Stimulated activated naive CD8-positive, alpha-beta T cell treated with anti-CD3 and anti-CD28 coated beads, Interleukin-15, Interleukin-2, amounts not matched to agents 100 U/mL and 50 U/mL, for 24 hours (primary cell): ENCODE data around the gene ZBTB18.

Experiments used
- ATAC-seq: fragments of 150-1000 bp; cut with Tn5 transposase; one replicate; pipeline ENCODE4 v1.10.0; 2021
- DNase-seq: peaks from one replicate; pipeline ENCODE4 v3.0.0; 2021

Gene ZBTB18

DNA sequence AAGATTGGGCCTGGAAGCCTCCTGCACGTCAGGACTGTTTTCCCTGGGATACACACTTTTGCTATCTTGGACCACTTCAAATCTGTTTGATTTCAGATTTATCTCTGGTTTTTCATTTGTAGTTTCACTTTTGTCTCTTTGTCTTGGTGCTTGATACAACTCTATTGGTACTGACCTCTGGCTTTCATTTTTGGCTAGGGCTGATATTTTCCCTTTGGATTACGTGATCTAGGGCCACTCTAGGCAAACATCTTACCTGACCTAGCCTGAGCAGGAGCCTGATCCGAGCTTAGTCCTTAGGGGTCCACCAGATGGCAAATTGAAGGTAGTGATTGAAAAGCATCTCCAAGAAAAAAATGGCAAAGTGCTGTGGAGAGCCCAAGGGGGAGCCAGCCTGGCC is 39.6 kb downstream of the ZBTB18 start:
- ATAC-seq (no peak), DNase-seq (no peak)

DNA sequence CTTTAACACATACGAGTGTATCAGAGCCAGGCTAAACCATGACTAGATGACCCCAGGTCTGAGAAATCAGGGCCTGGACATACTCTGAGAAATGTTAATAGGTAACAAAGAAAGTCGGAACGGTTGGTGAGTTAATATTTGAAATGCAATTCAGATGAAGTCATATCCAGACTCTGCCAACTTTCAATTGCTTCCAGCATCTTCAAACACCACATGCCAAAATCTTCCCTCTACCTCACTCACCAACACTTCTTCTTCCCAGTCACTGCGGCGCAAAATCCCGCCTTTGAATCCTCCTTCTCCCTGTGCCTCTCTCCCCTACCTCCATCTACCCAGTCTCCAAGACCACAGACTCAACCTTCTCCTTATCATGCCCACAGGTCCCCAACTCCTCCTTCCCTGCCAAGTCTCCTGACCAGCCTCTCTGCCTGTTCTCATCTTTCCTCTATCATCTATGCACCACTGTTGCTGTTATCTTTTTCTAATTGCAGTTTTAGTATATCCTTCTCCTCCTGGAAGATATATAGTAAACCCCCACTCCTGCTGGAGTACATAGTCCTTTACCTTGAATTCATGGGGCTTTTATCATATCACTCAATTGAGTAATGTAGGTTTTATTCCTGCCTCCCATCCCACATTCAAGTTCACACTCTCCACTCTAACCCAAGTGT is 41.3 kb downstream of the ZBTB18 start:
- ATAC-seq (no peak), DNase-seq (no peak)

DNA sequence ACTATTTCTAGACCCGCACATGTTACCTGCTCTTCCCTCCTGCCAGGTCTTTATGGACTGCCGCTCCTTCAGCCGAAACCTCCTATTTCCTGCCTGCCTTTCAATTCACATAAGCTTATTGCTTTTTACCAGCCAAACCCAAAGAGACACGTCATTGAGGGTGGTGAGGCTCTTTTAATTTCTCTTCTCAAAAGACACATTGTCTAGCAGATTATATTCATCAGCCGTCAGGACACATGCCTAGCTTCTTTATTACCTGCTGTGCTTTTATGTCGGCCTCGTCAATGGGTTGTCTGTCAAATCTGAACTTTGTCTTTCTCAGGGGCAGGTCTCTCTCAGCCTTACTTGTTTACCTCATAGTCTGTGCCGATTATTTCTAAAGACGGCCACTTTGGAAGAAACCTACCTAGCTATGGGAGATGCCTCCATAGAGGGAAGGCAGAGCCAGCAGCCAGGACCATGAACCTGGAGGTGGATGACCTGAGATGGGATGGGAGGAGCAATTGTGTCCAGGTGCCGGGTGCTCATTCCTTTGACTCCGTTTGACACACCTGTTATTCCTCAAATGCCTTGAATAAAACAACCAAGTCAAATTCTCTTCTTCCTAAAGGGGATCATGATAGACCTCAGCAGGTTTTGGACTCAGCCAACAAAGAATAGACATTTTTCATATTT is 42.0 kb downstream of the ZBTB18 start:
- ATAC-seq (no peak), DNase-seq (no peak)

DNA sequence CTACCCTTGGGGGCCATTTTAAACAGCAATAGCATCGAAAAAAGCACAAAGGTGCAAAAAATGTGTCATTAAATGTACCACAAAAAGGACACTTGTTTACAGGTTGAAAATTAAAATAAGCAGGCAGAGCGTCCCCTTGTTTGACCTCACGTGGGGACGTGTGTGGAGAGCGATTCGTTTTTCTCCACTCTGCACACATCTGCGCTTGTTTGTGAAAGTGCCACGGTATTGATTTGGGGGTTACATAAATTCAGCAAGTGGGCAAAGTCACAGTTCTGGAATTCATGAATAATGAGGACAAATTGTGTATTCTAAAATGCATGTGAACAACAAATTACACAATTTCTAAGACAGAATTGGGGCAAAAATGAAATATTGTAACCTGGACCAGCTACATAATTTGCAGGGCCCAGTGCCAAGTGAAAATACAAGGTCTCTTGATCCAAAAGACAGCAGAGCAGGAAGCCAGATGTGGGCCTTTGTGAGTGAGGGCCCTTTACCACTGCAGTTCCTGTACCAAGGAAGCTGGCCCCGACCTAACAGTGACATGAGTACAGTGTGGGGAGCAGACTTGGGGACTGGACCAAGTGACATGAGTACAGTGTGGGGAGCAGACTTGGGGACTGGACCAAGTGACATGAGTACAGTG is 43.9 kb downstream of the ZBTB18 start:
- ATAC-seq: no peak
- DNase-seq: no peak

DNA sequence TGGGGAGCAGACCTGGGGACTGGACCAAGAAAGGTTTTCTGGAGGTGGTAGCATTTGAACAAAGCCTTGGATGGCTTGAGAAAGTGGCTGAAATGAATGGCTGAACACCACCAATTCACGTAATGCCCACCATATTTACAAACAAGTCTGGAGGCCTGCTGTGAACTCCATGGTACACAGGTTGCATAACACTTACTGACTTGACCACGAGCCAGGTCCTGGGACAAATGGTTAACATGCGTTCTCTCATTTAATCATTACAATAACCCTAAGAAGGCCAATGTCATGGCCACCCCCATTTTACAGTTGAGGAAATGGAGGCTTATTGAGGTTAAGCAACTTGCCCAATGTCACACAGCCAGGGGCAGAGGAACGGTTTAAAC is 44.4 kb downstream of the ZBTB18 start:
- ATAC-seq: no peak
- no peak for DNase-seq

DNA sequence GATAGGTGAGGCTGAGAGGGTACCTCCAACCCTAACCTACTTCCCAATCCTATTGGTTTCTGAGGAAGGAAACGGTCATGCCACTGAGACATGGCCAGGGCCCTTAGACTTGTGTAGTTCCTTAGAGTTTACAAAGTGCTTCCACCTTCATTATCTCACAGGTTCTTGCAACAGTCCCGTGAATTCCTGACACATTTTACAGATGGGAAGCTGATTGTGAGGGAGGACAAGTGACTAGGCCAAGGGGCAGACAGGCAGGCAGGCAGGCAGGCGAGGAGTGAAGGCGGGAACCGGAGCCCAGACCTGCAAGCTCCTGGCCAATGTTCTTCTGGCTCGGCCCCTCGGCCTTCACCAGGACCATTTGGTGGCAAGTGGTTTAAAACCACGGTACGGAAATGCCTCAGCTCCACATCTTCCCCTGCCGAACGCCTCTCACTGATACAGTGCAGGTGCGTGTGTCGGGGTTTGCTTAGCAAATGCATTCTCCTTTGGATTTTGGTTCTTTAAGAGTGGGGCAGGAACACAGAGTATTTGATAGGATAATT is 45.1 kb downstream of the ZBTB18 start:
- DNase-seq (no peak), ATAC-seq (no peak)

DNA sequence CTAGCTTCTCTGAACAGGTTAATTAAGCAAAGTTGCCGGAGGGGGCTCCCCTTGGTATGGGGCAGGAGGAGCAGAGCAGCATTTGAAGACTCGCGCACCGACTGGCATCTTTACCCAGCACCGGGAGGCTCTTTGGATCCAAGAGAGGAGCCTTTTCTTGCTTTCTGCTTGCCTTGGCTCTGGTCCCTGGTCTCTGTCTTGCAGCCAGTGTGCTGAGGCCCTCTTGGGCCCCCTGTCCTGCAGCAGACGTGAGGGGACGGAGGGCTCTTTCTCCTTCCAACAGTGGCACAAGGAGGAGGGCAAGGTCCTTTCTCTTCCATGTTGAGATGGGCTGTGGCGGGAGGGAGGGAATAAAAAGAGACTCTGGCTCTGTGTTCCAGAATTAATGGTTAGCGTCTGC is 45.6 kb downstream of the ZBTB18 start:
- no peak for DNase-seq
- no peak for ATAC-seq

DNA sequence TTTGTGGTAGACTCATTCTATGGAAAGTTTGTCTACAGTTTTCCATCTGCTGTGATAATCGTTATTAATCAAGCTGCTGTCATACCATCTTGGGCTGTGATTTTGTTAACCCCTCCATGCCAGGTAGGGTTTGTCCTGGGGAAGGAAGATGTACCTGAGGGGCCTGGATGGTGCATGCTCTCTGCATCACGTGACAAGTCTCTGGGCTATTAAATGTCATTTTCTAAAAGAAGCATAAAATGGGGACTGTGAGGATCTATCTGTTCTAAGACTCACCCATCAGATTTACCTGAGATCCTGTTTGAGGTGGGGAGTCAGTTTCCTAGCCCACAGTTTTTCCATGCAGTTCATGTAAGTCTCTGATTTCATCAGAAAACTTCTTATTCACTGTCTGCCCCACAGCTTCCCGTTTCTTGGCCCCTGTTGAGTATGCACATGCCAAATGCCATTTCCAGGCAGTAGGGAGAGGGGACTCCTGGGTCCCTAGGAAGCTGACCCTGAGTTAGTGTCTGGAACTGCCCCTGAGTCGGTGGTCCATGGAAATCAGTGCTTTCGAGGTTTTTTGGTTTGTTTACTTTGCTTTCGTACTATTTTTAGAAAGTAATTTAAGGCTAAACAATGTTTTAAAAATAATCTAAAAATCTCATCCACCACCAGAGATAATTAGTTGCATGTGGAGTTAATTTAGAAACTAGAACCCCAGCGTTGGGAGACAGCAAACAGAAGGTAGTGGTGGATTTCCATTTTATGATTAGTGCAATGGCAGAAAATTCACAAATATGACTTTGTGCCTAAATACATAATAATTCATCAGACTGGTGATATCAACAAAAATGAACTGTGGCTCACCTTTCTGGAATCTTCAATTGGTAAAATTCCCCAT is 46.7 kb downstream of the ZBTB18 start:
- no peak for DNase-seq
- no peak for ATAC-seq

DNA sequence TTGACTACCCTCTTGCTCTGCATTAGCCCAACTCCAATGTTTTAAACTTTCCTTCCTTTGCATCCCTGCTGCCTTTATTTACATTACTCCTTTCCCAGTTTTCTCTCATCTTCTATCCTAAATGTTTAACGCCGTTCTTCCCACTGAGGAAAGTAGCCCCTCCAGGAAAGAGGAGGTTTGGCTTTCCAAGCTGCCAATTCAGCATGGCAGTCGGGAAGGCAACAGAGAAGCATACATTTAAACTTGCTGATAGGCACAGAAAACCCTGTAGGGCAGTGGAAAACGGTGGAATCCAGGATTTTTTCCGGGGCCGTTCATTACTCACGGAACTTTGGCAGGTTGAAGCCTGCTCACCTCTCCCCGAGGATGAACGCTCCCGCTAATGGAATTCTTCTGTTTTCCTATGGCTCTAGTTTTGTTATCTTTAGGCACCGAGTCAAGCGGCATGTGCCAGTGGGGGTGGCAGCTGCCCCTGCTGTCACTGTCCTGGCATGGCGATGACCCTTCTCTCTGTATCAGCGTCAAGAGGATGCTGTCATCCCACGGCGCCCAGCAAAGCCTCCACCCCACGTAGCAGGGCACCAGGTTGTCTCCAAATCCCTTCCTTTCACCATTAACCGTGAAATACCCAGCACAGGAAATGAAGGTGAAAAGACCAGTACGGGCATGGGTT is 48.3 kb downstream of the ZBTB18 start:
- DNase-seq (no peak), ATAC-seq (no peak)

DNA sequence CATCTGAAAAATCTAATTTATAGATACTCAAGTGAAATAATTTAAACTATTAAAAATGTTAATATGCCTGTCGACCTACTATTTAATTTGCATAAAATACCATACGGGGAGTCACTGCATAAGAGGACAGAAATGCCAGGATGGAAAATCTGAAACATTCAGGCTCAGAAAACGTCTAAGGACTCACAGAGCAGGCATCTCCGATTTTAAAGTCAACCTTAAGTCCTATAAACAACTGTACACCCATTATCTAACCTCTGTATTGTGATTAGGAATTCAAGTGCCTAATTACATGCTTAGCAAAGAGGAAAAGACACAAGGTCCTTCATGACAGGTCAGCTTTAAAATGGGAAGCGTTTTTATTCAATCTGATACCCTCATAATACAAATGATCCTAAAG is 49.2 kb downstream of the ZBTB18 start:
- DNase-seq (no peak), ATAC-seq (no peak)

DNA sequence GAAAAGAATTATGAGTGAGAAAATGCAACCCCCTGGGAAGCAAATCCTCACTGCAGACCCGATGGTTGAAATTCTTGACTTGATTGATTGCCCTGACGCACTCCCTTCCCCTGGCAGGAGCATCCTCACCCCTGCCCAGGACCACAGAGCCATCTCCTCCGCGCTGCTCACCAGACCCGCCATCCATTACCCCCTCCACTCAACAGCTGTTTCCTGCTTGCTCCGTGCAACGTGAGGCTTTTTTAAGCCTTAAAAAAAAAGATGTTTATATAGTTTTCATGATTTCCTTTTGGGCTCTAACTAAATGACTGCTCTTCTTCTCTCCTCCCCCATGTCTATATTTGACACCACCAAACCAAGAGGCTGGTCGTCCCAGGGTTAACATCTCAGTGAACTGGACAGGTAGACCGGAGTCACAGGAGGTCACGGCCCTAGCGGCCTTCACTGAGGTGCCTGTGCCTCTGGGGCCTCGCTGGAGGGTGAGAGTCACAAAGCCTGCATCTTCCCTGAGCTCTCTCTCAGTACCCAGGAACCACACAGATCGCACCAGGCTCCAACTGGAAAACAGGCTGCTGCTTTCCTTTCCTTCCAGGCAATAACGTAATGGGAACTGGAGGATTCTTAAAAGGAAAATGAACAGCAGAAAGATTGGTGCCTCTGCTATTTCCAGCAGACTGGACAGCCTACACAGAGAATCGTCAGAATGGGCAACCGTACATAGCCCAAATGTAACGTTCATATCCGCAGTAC is 49.8 kb downstream of the ZBTB18 start:
- no peak for DNase-seq
- no peak for ATAC-seq

DNA sequence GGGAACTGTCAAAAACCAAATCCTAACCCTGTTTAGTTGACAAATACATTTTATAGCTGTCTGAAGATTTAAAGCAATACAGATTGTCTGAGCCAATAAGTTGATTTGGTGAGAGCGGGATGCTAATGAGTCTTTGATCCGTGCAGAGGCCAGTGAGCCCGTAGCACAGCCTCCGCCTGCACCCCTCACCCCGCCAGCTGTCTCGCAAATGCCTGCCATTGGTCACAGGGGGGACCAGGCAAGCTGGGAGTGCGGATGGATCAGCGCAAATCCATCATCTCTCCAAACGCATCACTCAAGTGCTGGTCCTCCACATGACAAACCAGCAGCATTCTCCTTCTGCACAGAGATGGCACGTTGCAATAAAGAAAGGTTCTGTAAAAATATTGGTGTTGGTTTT is 51.0 kb downstream of the ZBTB18 start:
- DNase-seq: no peak
- no peak for ATAC-seq

DNA sequence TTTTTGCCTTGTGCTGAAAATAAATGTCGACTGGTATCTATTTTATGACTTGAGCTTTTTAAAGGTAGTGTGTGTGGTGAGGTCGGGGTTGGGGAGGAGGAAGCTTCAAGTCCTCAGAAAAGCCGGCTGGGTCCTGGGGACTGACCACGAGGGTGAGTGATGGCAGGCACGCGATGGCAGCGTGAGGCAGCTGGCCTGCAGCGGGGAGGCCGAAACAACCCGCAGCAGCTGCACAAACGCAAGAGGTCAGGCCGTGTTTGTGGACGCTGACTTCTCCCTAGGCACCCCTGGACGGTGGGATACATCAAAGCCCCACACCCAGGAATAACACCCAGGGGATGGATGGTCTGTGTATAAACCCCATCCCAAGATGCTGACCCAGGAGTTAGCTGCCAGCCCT is 51.4 kb downstream of the ZBTB18 start:
- DNase-seq (no peak), ATAC-seq (no peak)

DNA sequence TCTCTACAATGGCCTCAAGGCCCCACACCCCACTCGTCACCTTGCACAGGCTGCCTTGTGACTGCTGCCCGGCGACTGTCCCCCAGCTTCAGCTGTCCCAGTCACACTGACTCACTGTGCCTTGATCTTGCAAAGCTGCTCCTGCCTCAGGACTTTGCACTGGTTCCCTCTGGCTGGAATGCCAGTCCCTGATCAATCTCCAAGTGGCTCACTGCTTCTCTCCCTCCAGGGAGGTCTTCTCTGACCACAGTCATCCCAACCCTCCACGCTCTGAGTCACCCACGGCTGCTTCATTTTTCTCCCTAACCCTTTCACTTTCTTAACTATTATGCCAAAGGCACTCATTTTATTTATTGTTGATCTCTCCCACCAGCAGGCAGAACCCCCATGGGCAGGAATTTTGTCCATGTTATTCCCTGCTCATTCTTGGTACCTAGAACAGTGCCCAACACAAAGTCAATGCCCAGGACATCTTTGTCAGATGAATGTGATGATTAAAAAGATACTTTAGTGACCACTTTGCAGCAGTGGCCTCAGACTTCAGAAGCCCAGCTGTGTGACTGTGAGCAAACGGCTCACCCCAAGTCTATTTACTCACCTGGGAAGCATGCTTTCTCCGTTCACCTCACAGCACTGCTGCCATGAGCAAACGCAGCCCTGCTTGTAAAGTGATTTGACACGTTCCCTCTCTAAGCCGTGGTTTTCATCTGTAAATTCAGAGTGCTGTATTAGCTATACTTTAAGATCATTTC is 53.4 kb downstream of the ZBTB18 start:
- no peak for DNase-seq
- ATAC-seq: no peak

DNA sequence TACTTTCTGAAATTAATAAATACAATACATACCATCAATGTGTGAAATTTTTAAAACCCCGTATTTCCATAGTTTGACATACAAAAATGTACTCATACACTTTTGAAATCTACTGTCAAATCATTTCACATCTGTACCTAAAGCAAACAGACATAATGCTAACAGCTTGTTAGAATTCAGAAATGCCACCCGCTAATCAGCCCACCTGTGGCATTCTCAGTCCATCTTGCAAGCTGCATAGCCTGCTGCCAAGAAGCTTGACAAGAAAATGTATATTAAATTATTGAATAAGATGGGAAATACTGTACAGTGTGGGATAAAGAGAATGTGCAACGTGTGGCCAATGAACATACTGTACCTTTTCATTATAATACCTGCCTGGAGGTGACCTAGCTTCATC is 55.1 kb downstream of the ZBTB18 start:
- no peak for ATAC-seq

More for the DNA sequence above, 55.1 kb downstream of the ZBTB18 start:
- no peak for DNase-seq
